K562 (cell line): Measurements from ENCODE around the gene BEST1. TPM values are rescaled to one million over a fixed set of nuclear protein-coding genes. Genes with fewer than 3 reads are reported as not detected.

ENCODE experiments used
- ATF7 ChIP-seq: fragments of 450-650 bp; IDR thresholded peaks from 2 replicates; pipeline ENCODE4 v1.7.1; 2014; ENCODE audit warnings: mild to moderate bottlenecking, moderate library complexity
- CBX3 ChIP-seq, 2 experiments: IDR thresholded peaks; 1 replicate in 1 of 2; 2 replicates in 1 of 2; pipeline ENCODE4 v1.6.1; 2012; ENCODE audit warnings: inconsistent platforms in 2 of 2, low read length in 2 of 2, borderline replicate concordance in 1 of 2, control low read depth in 1 of 2
- CC2D1A ChIP-seq: fragments of 450-650 bp; IDR thresholded peaks from 2 replicates; pipeline ENCODE4 v1.6.1; 2017; ENCODE audit warnings: mild to moderate bottlenecking
- FOXJ2 ChIP-seq: fragments of 200-800 bp; sonication (Bioruptor generic); IDR thresholded peaks from 2 replicates; pipeline ENCODE4 v1.6.1; 2016; ENCODE audit warnings: missing genetic modification characterization, missing compliant biosample characterization
- FOXK2 ChIP-seq, 2 experiments: fragments of 450-650 bp; IDR thresholded peaks in 1 of 2; conservative IDR thresholded peaks in 1 of 2; 2 replicates each; pipeline ENCODE4 v1.6.1; 2016; ENCODE audit warnings: low read depth in 2 of 2, mild to moderate bottlenecking in 1 of 2
- HDGF ChIP-seq: fragments of 450-650 bp; IDR thresholded peaks from 2 replicates; pipeline ENCODE4 v1.6.1; 2016
- KLF16 ChIP-seq: IDR thresholded peaks from 2 replicates; pipeline ENCODE4 v1.6.1; 2016; ENCODE audit warnings: antibody characterized with exemption
- MECOM ChIP-seq: fragments of 250-450 bp; sonication (Bioruptor Pico); IDR thresholded peaks from 2 replicates; pipeline ENCODE4 v1.8.0; 2022; ENCODE audit warnings: inconsistent platforms
- NCOA1 ChIP-seq: fragments of 450-650 bp; IDR thresholded peaks from 2 replicates; pipeline ENCODE4 v1.6.1; 2016; ENCODE audit warnings: low read depth
- NR2C2 ChIP-seq, 2 experiments: fragments of 200-800 bp in 1 of 2; sonication (Bioruptor generic) in 1 of 2; sonication (generic) in 1 of 2; formaldehyde crosslinking in 1 of 2; IDR thresholded peaks; 2 replicates each; pipeline versions ENCODE4 v1.6.1 to v1.8.0; 2016 to 2022; ENCODE audit warnings: mild to moderate bottlenecking in 1 of 2, missing compliant biosample characterization in 1 of 2, missing genetic modification characterization in 1 of 2, missing genetic modification reagents in 1 of 2
- PCBP2 ChIP-seq: fragments of 200-400 bp; formaldehyde crosslinking; IDR thresholded peaks from 2 replicates; pipeline ENCODE4 v1.6.1; 2018; ENCODE audit warnings: low read length, low read depth, mild to moderate bottlenecking, moderate library complexity; ENCODE audit not compliant: poor library complexity, severe bottlenecking
- PHTF2 ChIP-seq: fragments of 250-450 bp; sonication (Bioruptor Pico); IDR thresholded peaks from 2 replicates; pipeline ENCODE4 v1.5.0; 2021; ENCODE audit warnings: mild to moderate bottlenecking
- RHOXF2B ChIP-seq: fragments of 250-450 bp; sonication (Bioruptor Pico); conservative IDR thresholded peaks from 2 replicates; pipeline ENCODE4 v1.5.1; 2021
- SAFB2 ChIP-seq: fragments of 200-400 bp; formaldehyde crosslinking; IDR thresholded peaks from 2 replicates; pipeline ENCODE4 v1.6.1; 2018; ENCODE audit warnings: borderline replicate concordance, low read length, low read depth, moderate library complexity; ENCODE audit not compliant: severe bottlenecking
- SIRT6 ChIP-seq: IDR thresholded peaks from one replicate; pipeline ENCODE4 v1.6.1; 2012; ENCODE audit warnings: low read depth, mild to moderate bottlenecking, control low read depth, inconsistent platforms, low read length, moderate library complexity
- SMAD3 ChIP-seq: fragments of 450-650 bp; formaldehyde crosslinking; conservative IDR thresholded peaks from 2 replicates; pipeline ENCODE4 v1.4.0; 2020; ENCODE audit warnings: mild to moderate bottlenecking
- TAF9B ChIP-seq: fragments of 450-650 bp; IDR thresholded peaks from 2 replicates; pipeline ENCODE4 v1.6.1; 2018; ENCODE audit warnings: mild to moderate bottlenecking; ENCODE audit not compliant: partially characterized antibody
- ZKSCAN1 ChIP-seq: fragments of 150-350 bp; IDR thresholded peaks from 2 replicates; pipeline ENCODE4 v1.6.1; 2016; ENCODE audit warnings: low read depth, low read length
- ZNF644 ChIP-seq: fragments of 200-800 bp; sonication (Bioruptor generic); IDR thresholded peaks from 2 replicates; pipeline ENCODE4 v1.6.1; 2016; ENCODE audit warnings: low read depth, missing genetic modification characterization, missing compliant biosample characterization
- polyA plus RNA-seq, 8 experiments: library from polyadenylated mRNA; depleted of rRNA in 4 of 8; stranded (reverse) in 5 of 8; unstranded in 3 of 8; fragments of >200 nt; fragmentation: Nextera tagmentation in 2 of 8; fragmentation: Illumina TruSeq in 1 of 8; extraction: Ambion mirVana in 2 of 8; extraction: Trizol in 1 of 8; gene quantifications; 2 replicates each; pipeline versions ENCODE4 v1.2.1 to v1.2.3, GENCODE V29; 2011 to 2014; ENCODE audit warnings: inconsistent platforms in 1 of 8, missing spikeins in 1 of 8
- total RNA-seq, 7 experiments: library from RNA; depleted of rRNA in 6 of 7; stranded (reverse); fragments of >200 nt in 6 of 7; fragmentation: Illumina TruSeq in 2 of 7; extraction: Trizol in 2 of 7; gene quantifications; 2 replicates each; pipeline versions ENCODE4 v1.2.1 to v1.2.3, GENCODE V29; 2011 to 2021; ENCODE audit warnings: low replicate concordance in 1 of 7
- TF ChIP-seq, protein P1 (sequence below): sonication (generic); formaldehyde crosslinking; IDR thresholded peaks from 2 replicates; pipeline ENCODE4 v1.8.0; 2022; ENCODE audit warnings: mild to moderate bottlenecking, missing genetic modification reagents, borderline replicate concordance
- TF ChIP-seq, protein P2 (sequence below), 2 experiments: fragments of 450-650 bp in 1 of 2; sonication (generic) in 1 of 2; formaldehyde crosslinking in 1 of 2; IDR thresholded peaks in 1 of 2; conservative IDR thresholded peaks in 1 of 2; 2 replicates each; pipeline versions ENCODE4 v1.6.1 to v1.8.1; 2016 to 2023; ENCODE audit warnings: mild to moderate bottlenecking in 2 of 2, moderate library complexity in 2 of 2, inconsistent platforms in 1 of 2, missing genetic modification reagents in 1 of 2
- TF ChIP-seq, protein P3 (sequence below): fragments of 450-650 bp; formaldehyde crosslinking; IDR thresholded peaks from 2 replicates; pipeline ENCODE4 v1.4.0; 2020; ENCODE audit warnings: mild to moderate bottlenecking
- TF ChIP-seq, protein P4 (sequence below): fragments of 250-450 bp; sonication (Bioruptor Pico); IDR thresholded peaks from 2 replicates; pipeline ENCODE4 v1.8.0; 2021; ENCODE audit warnings: borderline replicate concordance, mild to moderate bottlenecking, moderate library complexity; ENCODE audit not compliant: poor library complexity, severe bottlenecking

BEST1 gene
- total and polyA plus RNA-seq, 9 of the 15 experiments (the other 6 are each of a cell fraction or from before 2014, with no cell fraction given), result 0.07 to 1.3 (median 0.40) TPM

DNA sequence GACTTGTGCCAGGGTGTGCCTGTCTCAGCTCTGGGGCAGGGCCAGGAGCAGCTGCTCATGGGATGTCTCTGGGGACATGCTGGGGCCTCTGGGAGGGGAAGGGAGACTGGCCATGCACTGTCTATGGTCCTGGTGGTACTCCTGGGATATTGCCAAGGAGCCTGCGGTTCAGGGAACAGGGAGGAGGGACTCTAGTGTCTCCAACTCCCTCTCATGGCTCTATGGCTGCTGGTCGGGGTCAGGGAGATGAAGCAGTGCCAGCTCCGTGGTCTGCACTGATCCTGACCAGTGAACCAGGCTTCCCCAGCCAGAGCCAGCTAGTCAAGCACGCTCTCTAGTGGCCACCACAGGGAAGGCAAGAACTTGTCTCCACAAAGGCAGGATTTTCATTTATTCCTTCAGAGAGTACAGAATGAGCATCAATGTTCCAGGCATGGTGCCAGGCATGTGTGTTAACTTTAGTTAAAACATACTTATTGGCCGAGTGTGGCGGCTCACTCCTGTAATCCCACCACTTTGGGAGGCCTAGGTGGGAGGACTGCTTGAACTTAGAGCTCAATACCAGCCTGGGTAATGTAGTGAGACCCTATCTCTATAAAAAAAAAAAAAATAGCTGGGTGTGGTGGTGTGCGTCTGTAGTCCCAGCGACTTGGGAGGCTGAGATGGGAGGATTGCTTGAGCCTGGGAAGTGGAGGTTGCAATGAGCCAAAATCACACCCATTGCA, 2.5 kb upstream of the BEST1 start (continued):
- TF ChIP-seq, protein P1, sequence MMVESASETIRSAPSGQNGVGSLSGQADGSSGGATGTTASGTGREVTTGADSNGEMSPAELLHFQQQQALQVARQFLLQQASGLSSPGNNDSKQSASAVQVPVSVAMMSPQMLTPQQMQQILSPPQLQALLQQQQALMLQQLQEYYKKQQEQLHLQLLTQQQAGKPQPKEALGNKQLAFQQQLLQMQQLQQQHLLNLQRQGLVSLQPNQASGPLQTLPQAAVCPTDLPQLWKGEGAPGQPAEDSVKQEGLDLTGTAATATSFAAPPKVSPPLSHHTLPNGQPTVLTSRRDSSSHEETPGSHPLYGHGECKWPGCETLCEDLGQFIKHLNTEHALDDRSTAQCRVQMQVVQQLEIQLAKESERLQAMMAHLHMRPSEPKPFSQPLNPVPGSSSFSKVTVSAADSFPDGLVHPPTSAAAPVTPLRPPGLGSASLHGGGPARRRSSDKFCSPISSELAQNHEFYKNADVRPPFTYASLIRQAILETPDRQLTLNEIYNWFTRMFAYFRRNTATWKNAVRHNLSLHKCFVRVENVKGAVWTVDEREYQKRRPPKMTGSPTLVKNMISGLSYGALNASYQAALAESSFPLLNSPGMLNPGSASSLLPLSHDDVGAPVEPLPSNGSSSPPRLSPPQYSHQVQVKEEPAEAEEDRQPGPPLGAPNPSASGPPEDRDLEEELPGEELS (CRISPR knock-in tag), result no peak
- TF ChIP-seq HDGF (peak; percentile 84; the same call in 1 of the 2 replicates), SAFB2 (no peak), ZKSCAN1 (no peak), NR2C2 (CRISPR knock-in tag; IDR thresholded peaks at IDR 0.05) (no peak), NR2C2 (tag; IDR thresholded peaks at IDR 0.05) (no peak), ZNF644 (no peak), CC2D1A (peak; percentile 89), RHOXF2B (CRISPR knock-in tag) (no peak), PHTF2 (CRISPR knock-in tag) (no peak), ATF7 (0 out of 2 replicates have a peak, but pooled peaks have one; percentile 39), PCBP2 (no peak), NCOA1 (no peak), KLF16 (0 out of 2 replicates have a peak, but pooled peaks have one; percentile 29), SIRT6 (no peak), FOXJ2 (tag) (no peak), CBX3 (IDR thresholded peaks at IDR 0.05; ENCODE audit: borderline replicate concordance in 1 of 2, low read length in 2 of 2) (no peak), TAF9B (no peak), SMAD3 (no peak), FOXK2 (conservative IDR thresholded peaks at IDR 0.05 in 1 of 2, IDR thresholded peaks at IDR 0.05 in 1 of 2; ENCODE audit: low read depth in 2 of 2) (no peak), MECOM (0 out of 2 replicates have a peak, but pooled peaks have one; percentile 38)
- TF ChIP-seq, protein P2, sequence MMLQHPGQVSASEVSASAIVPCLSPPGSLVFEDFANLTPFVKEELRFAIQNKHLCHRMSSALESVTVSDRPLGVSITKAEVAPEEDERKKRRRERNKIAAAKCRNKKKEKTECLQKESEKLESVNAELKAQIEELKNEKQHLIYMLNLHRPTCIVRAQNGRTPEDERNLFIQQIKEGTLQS (IDR thresholded peaks at IDR 0.05), result no peak
- TF ChIP-seq, protein P2 (CRISPR knock-in tag; conservative IDR thresholded peaks at IDR 0.05), result no peak
- TF ChIP-seq, protein P3, sequence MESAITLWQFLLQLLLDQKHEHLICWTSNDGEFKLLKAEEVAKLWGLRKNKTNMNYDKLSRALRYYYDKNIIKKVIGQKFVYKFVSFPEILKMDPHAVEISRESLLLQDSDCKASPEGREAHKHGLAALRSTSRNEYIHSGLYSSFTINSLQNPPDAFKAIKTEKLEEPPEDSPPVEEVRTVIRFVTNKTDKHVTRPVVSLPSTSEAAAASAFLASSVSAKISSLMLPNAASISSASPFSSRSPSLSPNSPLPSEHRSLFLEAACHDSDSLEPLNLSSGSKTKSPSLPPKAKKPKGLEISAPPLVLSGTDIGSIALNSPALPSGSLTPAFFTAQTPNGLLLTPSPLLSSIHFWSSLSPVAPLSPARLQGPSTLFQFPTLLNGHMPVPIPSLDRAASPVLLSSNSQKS, result no peak
- TF ChIP-seq, protein P4, sequence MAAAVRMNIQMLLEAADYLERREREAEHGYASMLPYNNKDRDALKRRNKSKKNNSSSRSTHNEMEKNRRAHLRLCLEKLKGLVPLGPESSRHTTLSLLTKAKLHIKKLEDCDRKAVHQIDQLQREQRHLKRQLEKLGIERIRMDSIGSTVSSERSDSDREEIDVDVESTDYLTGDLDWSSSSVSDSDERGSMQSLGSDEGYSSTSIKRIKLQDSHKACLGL (CRISPR knock-in tag), result no peak
